Smooth muscle cell (in vitro differentiated cells): ENCODE measurements around the gene NDUFA13. TPM values are rescaled to one million over a fixed set of nuclear protein-coding genes. Genes with fewer than 3 reads are reported as not detected.

Experiments used
- DNase-seq: peaks from one replicate; lab custom pipeline; 2025; ENCODE audit not compliant: unreplicated experiment; lab: John Stamatoyannopoulos, UW
- H2AFZ ChIP-seq: fragments of 200-600 bp; sonication (generic); 2 replicates; pipeline ENCODE4 v1.6.0; 2016; ENCODE audit warnings: antibody characterized with exemption, low read depth, mild to moderate bottlenecking
- H3F3A ChIP-seq: fragments of 200-600 bp; sonication (generic); 2 replicates; pipeline ENCODE4 v1.6.0; 2017; ENCODE audit warnings: antibody characterized with exemption, low read depth
- H3K27ac ChIP-seq: fragments of 200-600 bp; sonication (generic); 2 replicates; pipeline ENCODE4 v1.5.1; 2016; ENCODE audit warnings: low read depth, mild to moderate bottlenecking
- H3K27me3 ChIP-seq: fragments of 200-600 bp; sonication (generic); 2 replicates; pipeline ENCODE4 v1.6.1; 2016; ENCODE audit warnings: low read depth, mild to moderate bottlenecking
- H3K36me3 ChIP-seq: fragments of 200-600 bp; sonication (generic); 2 replicates; pipeline ENCODE4 v1.5.1; 2016; ENCODE audit warnings: low read depth
- H3K4me1 ChIP-seq: fragments of 200-600 bp; sonication (generic); 2 replicates; pipeline ENCODE4 v1.5.1; 2016; ENCODE audit warnings: low read depth
- H3K4me2 ChIP-seq: fragments of 200-600 bp; sonication (generic); 2 replicates; pipeline ENCODE4 v1.6.0; 2016; ENCODE audit warnings: mild to moderate bottlenecking
- H3K4me3 ChIP-seq: fragments of 200-600 bp; sonication (generic); 2 replicates; pipeline ENCODE4 v1.5.1; 2016; ENCODE audit warnings: mild to moderate bottlenecking
- H3K79me2 ChIP-seq: fragments of 200-600 bp; sonication (generic); 2 replicates; pipeline ENCODE4 v1.6.0; 2016; ENCODE audit warnings: low read depth, mild to moderate bottlenecking
- H3K9ac ChIP-seq: fragments of 200-600 bp; sonication (generic); 2 replicates; pipeline ENCODE4 v1.6.0; 2016; ENCODE audit warnings: low read depth
- H3K9me3 ChIP-seq: fragments of 200-600 bp; sonication (generic); replicated peaks from 2 replicates; pipeline ENCODE4 v1.5.1; 2016; ENCODE audit warnings: low read depth
- H4K20me1 ChIP-seq: fragments of 200-600 bp; sonication (generic); 2 replicates; pipeline ENCODE4 v1.6.0; 2016; ENCODE audit warnings: low read depth
- CTCF ChIP-seq: fragments of 200-600 bp; sonication (generic); IDR thresholded peaks from 2 replicates; pipeline ENCODE4 v1.5.1; 2017; ENCODE audit warnings: borderline replicate concordance, mild to moderate bottlenecking, antibody characterized with exemption; ENCODE audit not compliant: insufficient read depth, poor library complexity, severe bottlenecking
- WGBS: methylation state at CpG from one replicate; pipeline ENCODE4 v1.1.7; 2016; ENCODE audit warnings: low lambda C conversion rate; 5-methylcytosine and 5-hydroxymethylcytosine counted together
- polyA plus RNA-seq: library from polyadenylated mRNA; unstranded; fragments of >200 nt; fragmentation: Nextera tagmentation; extraction: Ambion mirVana; gene quantifications from 2 replicates; pipeline ENCODE4 v1.2.1, GENCODE V29; 2016
- total RNA-seq: library from RNA; depleted of rRNA; stranded (reverse); fragments of >200 nt; gene quantifications from 2 replicates; pipeline ENCODE4 v1.2.3, GENCODE V29; 2014

The NDUFA13 gene
- total and polyA plus RNA-seq, 2 experiments from 2014 or later: 42.3 to 559 TPM

- no peak overlapping the region for H3K4me2 ChIP-seq
- no peaks in the 10 kb centered on the region for H3K36me3 ChIP-seq
- H3K9me3 ChIP-seq: no peaks in the 10 kb centered on the region
- no peak overlapping the region for H3K4me3 ChIP-seq
- WGBS: 89% methylated on average over 12 of the region's 15 CpGs
- H3F3A ChIP-seq: no peaks in the 10 kb centered on the region
- no peak overlapping the region for H2AFZ ChIP-seq
- H3K79me2 ChIP-seq: no peaks in the 10 kb centered on the region
- no peaks in the 10 kb centered on the region for H3K27me3 ChIP-seq
- no peaks in the 10 kb centered on the region for H4K20me1 ChIP-seq
- no peak overlapping the region for H3K27ac ChIP-seq
- TF ChIP-seq CTCF: no peak
- H3K4me1 ChIP-seq: no peaks in the 10 kb centered on the region
- no peak for DNase-seq
- no peak overlapping the region for H3K9ac ChIP-seq
Measured at GRCh38 chr19:19558055-19558454, 42.0 kb downstream of the NDUFA13 start.

GRCh38 chr19:19558636-19559035 lies 42.6 kb downstream of the NDUFA13 start:
- 96% methylated on average over 16 of the region's 16 CpGs for WGBS
- Histone ChIP-seq H3K79me2 (no peaks in the 10 kb centered on the region), H2AFZ (no peak overlapping the region), H3F3A (no peaks in the 10 kb centered on the region), H3K4me1 (no peaks in the 10 kb centered on the region), H3K9me3 (no peaks in the 10 kb centered on the region), H4K20me1 (no peaks in the 10 kb centered on the region), H3K9ac (no peak overlapping the region), H3K4me3 (no peak overlapping the region), H3K36me3 (no peaks in the 10 kb centered on the region), H3K27me3 (no peaks in the 10 kb centered on the region), H3K27ac (no peak overlapping the region), H3K4me2 (no peak overlapping the region)
- DNase-seq: no peak
- no peak for TF ChIP-seq CTCF

GRCh38 chr19:19559931-19560330 lies 43.9 kb downstream of the NDUFA13 start:
- Histone ChIP-seq H3K79me2 (no peaks in the 10 kb centered on the region), H3K27me3 (no peaks in the 10 kb centered on the region), H3K4me2 (no peak overlapping the region), H3F3A (no peaks in the 10 kb centered on the region), H3K9ac (no peak overlapping the region), H3K36me3 (no peaks in the 10 kb centered on the region), H3K4me1 (no peaks in the 10 kb centered on the region), H3K27ac (no peak overlapping the region), H2AFZ (no peak overlapping the region), H3K9me3 (no peaks in the 10 kb centered on the region), H3K4me3 (no peak overlapping the region), H4K20me1 (no peaks in the 10 kb centered on the region)
- 74% methylated on average over 4 of the region's 4 CpGs for WGBS
- no peak for DNase-seq
- TF ChIP-seq CTCF: no peak

GRCh38 chr19:19561946-19562664 lies 46.1 kb downstream of the NDUFA13 start:
- H3K9me3 ChIP-seq: no peaks in the 10 kb centered on the region
- H4K20me1 ChIP-seq: no peaks in the 10 kb centered on the region
- H3K9ac ChIP-seq: no peak overlapping the region
- 95% methylated on average over 26 of the region's 26 CpGs for WGBS
- no peak for DNase-seq
- H3K4me3 ChIP-seq: no peak overlapping the region
- H3K79me2 ChIP-seq: no peaks in the 10 kb centered on the region
- no peaks in the 10 kb centered on the region for H3K36me3 ChIP-seq
- no peaks in the 10 kb centered on the region for H3K27me3 ChIP-seq
- no peaks in the 10 kb centered on the region for H3K4me1 ChIP-seq
- TF ChIP-seq CTCF: no peak
- no peaks in the 10 kb centered on the region for H3F3A ChIP-seq
- H2AFZ ChIP-seq: no peak overlapping the region
- no peak overlapping the region for H3K4me2 ChIP-seq
- H3K27ac ChIP-seq: no peak overlapping the region
